ENCODE measurements around the gene CCDC146.

DNA sequence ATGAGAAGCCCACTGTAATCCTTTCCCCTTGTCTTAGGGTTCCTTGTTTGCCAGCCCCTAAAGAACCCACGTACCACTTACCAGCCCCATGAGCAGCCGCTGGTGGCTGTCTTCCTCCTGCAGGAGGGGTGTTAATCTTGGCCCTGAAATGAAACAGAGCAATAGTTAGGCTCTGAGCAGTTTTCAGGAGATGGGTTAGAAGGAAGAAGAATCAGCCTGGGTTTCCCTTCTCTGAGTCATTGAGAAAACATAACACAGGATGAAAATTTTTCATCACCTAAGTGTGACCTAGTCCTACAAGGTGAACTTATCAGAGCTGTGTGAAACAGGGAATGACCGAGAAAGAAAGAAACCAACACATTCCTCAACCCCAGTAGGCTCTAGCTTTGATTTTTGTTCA is 203.7 kb downstream of the CCDC146 start:
- TF ChIP-seq RBBP5 (conservative IDR thresholded peaks at IDR 0.05) (no peak), MXI1 (IDR thresholded peaks at IDR 0.05; ENCODE audit: low read depth, low read length) (no peak), NBN (IDR thresholded peaks at IDR 0.05) (no peak), EP300 (IDR thresholded peaks at IDR 0.05; ENCODE audit: borderline replicate concordance in 1 of 2, control insufficient read depth in 1 of 2, low read depth in 2 of 2, low read length in 2 of 2) (no peak), NFIC (IDR thresholded peaks at IDR 0.05; ENCODE audit: low read depth, low read length) (no peak), CHD4 (IDR thresholded peaks at IDR 0.05) (no peak), RCOR1 (conservative IDR thresholded peaks at IDR 0.05; ENCODE audit: low read depth, low read length) (no peak), ZNF384 (IDR thresholded peaks at IDR 0.05; ENCODE audit: borderline replicate concordance, low read depth, low read length) (no peak), EZH2 (IDR thresholded peaks at IDR 0.05; ENCODE audit: borderline replicate concordance, control insufficient read depth, low read depth, low read length) (no peak)
- TF ChIP-seq, protein P1, sequence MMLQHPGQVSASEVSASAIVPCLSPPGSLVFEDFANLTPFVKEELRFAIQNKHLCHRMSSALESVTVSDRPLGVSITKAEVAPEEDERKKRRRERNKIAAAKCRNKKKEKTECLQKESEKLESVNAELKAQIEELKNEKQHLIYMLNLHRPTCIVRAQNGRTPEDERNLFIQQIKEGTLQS (IDR thresholded peaks at IDR 0.05; ENCODE audit: borderline replicate concordance, extremely low read depth, low read depth, low read length), result no peak
- TF ChIP-seq, protein P2, sequence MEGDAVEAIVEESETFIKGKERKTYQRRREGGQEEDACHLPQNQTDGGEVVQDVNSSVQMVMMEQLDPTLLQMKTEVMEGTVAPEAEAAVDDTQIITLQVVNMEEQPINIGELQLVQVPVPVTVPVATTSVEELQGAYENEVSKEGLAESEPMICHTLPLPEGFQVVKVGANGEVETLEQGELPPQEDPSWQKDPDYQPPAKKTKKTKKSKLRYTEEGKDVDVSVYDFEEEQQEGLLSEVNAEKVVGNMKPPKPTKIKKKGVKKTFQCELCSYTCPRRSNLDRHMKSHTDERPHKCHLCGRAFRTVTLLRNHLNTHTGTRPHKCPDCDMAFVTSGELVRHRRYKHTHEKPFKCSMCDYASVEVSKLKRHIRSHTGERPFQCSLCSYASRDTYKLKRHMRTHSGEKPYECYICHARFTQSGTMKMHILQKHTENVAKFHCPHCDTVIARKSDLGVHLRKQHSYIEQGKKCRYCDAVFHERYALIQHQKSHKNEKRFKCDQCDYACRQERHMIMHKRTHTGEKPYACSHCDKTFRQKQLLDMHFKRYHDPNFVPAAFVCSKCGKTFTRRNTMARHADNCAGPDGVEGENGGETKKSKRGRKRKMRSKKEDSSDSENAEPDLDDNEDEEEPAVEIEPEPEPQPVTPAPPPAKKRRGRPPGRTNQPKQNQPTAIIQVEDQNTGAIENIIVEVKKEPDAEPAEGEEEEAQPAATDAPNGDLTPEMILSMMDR (IDR thresholded peaks at IDR 0.05 in 2 of 3, conservative IDR thresholded peaks at IDR 0.05 in 1 of 3; ENCODE audit: control insufficient read depth in 2 of 3, extremely low read depth in 1 of 3, insufficient read depth in 1 of 3, low read depth in 3 of 3, low read length in 3 of 3), result no peak

Data from GM12878 (cell line).